HG02943 (cell line): Measurements from ENCODE around the gene CECR2.
"Not testable (repeated sequence)": the region's sequence is repeated elsewhere in the genome, so short reads cannot be mapped to it uniquely, and the experiment has no call there.

Experiments
- ATAC-seq: cut with Tn5 transposase; IDR thresholded peaks from one replicate; pipeline ENCODE4 v1.9.1; 2021; ENCODE audit warnings: mild to moderate bottlenecking, low read depth, moderate library complexity; ENCODE audit not compliant: unreplicated experiment

The CECR2 gene

GRCh38 chr22:17562906-17563870 is 193.9 kb downstream of the CECR2 start, which contains the start of gene SLC25A18:
SLC25A18 (plus strand) TSS chr22:17563498; CDS start chr22:17579945, 16,447 bp downstream.
- ATAC-seq = no peak

- no peak for ATAC-seq
Measured at GRCh38 chr22:17563936-17564391, 194.7 kb downstream of the CECR2 start.

- not testable (repeated sequence) for ATAC-seq
Measured at GRCh38 chr22:17566016-17566687, 196.9 kb downstream of the CECR2 start.

- no peak for ATAC-seq
Measured at GRCh38 chr22:17566776-17567175, 197.5 kb downstream of the CECR2 start.

GRCh38 chr22:17569971-17570511 is 200.8 kb downstream of the CECR2 start:
- ATAC-seq = no peak

- ATAC-seq = no peak
Measured at GRCh38 chr22:17570851-17571631, 201.8 kb downstream of the CECR2 start.

- no peak for ATAC-seq
Measured at GRCh38 chr22:17575151-17575550, 205.9 kb downstream of the CECR2 start.

GRCh38 chr22:17575681-17576080 is 206.4 kb downstream of the CECR2 start:
- no peak for ATAC-seq

GRCh38 chr22:17576470-17576869 is 207.2 kb downstream of the CECR2 start:
- ATAC-seq = no peak

- no peak for ATAC-seq
Measured at GRCh38 chr22:17578136-17578754, 209.0 kb downstream of the CECR2 start.

GRCh38 chr22:17579535-17579981 is 210.3 kb downstream of the CECR2 start:
- no peak for ATAC-seq

GRCh38 chr22:17580441-17581031 is 211.3 kb downstream of the CECR2 start:
- ATAC-seq = no peak

- no peak for ATAC-seq
Measured at GRCh38 chr22:17581056-17581455, 211.8 kb downstream of the CECR2 start.

- ATAC-seq = no peak
Measured at GRCh38 chr22:17581631-17582030, 212.4 kb downstream of the CECR2 start.

GRCh38 chr22:17583151-17583550 is 213.9 kb downstream of the CECR2 start:
- ATAC-seq = no peak

GRCh38 chr22:17586831-17587440 is 217.7 kb downstream of the CECR2 start:
- ATAC-seq = no peak

GRCh38 chr22:17587629-17588028 is 218.4 kb downstream of the CECR2 start:
- ATAC-seq = no peak

- no peak for ATAC-seq
Measured at GRCh38 chr22:17588606-17589005, 219.3 kb downstream of the CECR2 start.

GRCh38 chr22:17589810-17590375 is 220.6 kb downstream of the CECR2 start:
- ATAC-seq = no peak
